Epithelial cell of esophagus (primary cell): ENCODE measurements around the gene UGT1A10.
"Not testable (repeated sequence)": the region's sequence is repeated elsewhere in the genome, so short reads cannot be mapped to it uniquely, and the experiment has no call there.

Source experiments
- DNase-seq: peaks from one replicate; pipeline ENCODE4 v3.0.0; 2010; ENCODE audit warnings: low read depth
- H3K4me3 ChIP-seq: 2 replicates; pipeline ENCODE4 v1.5.1; 2011; ENCODE audit warnings: mild to moderate bottlenecking, low read length, control low read depth
- TF ChIP-seq, protein P1 (sequence below): IDR thresholded peaks from 2 replicates; pipeline ENCODE4 v1.5.1; 2011; ENCODE audit warnings: low read depth, mild to moderate bottlenecking, low read length, control low read depth, inconsistent platforms; ENCODE audit not compliant: insufficient read depth; ENCODE audit errors: missing control alignments

Gene UGT1A10

GRCh38 chr2:233636306-233636705 lies at the start of gene UGT1A10:
TSS of gene UGT1A10 (plus strand) at chr2:233636448. CDS start at chr2:233636523, 75 bp downstream.
- not testable (repeated sequence) for DNase-seq, H3K4me3 ChIP-seq

DNA sequence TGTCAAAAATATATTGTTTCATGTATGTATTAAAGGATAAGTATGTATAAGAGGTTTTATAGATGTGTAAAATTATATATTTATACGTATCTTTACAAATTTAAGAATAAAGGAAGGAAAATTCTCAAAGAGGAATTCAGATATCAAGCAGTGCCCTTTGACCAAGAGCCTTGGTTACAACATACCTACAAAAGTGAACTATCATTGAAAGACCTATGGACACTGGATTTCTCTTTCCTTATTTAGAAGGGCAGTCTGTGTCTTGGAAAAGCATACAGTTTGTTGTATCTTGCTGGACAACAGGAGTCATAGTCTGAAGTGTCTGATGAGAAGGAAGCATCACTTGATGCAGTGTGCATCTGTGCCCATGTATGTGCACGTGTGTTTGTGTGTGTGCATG lies 47.8 kb upstream of the UGT1A10 start:
- TF ChIP-seq, protein P1, sequence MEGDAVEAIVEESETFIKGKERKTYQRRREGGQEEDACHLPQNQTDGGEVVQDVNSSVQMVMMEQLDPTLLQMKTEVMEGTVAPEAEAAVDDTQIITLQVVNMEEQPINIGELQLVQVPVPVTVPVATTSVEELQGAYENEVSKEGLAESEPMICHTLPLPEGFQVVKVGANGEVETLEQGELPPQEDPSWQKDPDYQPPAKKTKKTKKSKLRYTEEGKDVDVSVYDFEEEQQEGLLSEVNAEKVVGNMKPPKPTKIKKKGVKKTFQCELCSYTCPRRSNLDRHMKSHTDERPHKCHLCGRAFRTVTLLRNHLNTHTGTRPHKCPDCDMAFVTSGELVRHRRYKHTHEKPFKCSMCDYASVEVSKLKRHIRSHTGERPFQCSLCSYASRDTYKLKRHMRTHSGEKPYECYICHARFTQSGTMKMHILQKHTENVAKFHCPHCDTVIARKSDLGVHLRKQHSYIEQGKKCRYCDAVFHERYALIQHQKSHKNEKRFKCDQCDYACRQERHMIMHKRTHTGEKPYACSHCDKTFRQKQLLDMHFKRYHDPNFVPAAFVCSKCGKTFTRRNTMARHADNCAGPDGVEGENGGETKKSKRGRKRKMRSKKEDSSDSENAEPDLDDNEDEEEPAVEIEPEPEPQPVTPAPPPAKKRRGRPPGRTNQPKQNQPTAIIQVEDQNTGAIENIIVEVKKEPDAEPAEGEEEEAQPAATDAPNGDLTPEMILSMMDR, result no peak

GRCh38 chr2:233592706-233593105 lies 43.5 kb upstream of the UGT1A10 start:
- not testable (repeated sequence) for H3K4me3 ChIP-seq, DNase-seq

More for the DNA sequence above, 47.8 kb upstream of the UGT1A10 start:
- no peak for DNase-seq
- H3K4me3 ChIP-seq, result no peak overlapping the region

- H3K4me3 ChIP-seq, result no peak overlapping the region
- TF ChIP-seq, protein P1, result no peak
- DNase-seq, result no peak
Measured at GRCh38 chr2:233593201-233593600, 43.0 kb upstream of the UGT1A10 start.

- DNase-seq, result no peak
- no peak overlapping the region for H3K4me3 ChIP-seq
- TF ChIP-seq, protein P1, result no peak
Measured at GRCh38 chr2:233597522-233597921, 38.7 kb upstream of the UGT1A10 start.

GRCh38 chr2:233598952-233599351 lies 37.3 kb upstream of the UGT1A10 start:
- no peak overlapping the region for H3K4me3 ChIP-seq
- no peak for DNase-seq
- TF ChIP-seq, protein P1, result no peak

DNA sequence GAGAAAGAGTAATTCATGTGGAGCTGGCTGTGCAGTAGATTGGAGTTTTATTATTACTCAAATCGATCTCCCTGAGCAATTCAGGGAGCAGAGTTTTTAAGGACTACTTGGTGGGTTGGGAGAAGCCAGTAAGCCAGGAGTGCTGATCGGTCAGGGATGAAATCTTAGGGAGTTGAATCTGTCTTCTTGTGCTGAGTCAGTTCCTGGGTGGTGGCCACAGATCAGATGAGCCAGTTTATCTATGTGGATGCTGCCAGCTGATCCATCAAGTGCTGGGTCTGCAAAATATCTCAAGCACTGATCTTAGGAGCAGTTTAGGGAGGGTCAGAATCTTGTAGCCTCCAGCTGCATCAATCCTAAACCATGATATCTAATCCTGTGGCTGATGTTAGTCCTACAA lies 35.9 kb upstream of the UGT1A10 start:
- TF ChIP-seq, protein P1, result no peak
- H3K4me3 ChIP-seq, result no peak overlapping the region
- peak; percentile 23 for DNase-seq

DNA sequence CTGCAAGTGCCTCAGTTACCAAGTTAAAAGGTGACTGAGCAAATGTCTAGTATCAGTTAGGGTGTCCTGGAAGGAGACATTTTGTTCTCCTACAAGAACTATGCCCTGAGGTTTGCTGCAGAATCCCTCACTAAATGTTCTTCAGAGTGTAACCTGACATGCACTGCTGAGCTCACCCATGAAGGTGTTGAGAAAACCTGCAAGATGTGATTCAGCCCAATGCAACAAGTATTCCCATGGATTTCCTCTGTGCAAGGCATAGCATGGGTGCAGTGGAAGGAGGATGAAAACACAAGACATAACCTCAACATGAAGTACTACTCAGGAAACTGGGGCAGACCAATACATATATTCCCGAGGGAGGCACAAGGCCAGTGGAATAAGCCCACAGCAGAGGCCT lies 34.2 kb upstream of the UGT1A10 start:
- DNase-seq, result no peak
- H3K4me3 ChIP-seq, result no peak overlapping the region
- TF ChIP-seq, protein P1, result no peak
